ENCODE results near the gene BMP6.

DNA sequence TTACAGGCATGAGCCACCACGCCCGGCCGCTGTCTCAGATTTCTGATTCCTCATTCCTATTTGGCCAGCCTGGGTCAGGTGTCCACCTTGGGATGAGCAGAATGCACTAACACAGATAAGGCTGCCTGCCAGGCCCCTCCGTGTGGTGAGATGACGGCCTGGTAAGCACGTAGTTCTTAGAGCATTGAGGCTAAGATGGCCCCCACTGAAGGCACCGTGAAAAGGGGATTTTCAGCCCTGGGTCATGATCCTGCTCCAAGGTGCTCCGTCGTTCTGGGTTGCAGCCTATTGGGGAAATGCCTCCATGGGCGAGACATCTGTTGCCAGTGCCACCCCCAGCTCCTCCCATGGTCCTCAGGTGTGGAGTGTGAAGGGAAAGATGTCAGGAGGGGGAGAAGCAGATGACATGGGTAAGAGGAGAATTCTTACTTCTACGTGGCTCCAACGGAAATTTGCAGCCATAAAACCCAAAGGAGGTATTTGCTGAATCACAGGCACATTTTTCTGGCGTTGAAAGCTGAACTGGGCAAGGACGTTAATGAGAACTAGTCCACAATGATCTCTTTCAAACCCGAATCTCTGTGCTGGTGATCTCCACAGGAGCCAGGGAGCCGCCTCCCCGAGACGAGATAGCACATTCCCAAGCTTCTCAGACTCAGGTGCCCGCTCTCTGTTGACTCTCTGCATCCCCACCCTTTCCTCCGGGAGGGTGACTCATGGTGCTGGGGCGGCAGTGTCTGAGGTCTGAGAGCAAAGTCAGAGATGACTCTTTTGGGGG, 34.0 kb upstream of the BMP6 start:
- TF ChIP-seq, protein P1, sequence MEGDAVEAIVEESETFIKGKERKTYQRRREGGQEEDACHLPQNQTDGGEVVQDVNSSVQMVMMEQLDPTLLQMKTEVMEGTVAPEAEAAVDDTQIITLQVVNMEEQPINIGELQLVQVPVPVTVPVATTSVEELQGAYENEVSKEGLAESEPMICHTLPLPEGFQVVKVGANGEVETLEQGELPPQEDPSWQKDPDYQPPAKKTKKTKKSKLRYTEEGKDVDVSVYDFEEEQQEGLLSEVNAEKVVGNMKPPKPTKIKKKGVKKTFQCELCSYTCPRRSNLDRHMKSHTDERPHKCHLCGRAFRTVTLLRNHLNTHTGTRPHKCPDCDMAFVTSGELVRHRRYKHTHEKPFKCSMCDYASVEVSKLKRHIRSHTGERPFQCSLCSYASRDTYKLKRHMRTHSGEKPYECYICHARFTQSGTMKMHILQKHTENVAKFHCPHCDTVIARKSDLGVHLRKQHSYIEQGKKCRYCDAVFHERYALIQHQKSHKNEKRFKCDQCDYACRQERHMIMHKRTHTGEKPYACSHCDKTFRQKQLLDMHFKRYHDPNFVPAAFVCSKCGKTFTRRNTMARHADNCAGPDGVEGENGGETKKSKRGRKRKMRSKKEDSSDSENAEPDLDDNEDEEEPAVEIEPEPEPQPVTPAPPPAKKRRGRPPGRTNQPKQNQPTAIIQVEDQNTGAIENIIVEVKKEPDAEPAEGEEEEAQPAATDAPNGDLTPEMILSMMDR (IDR thresholded peaks at IDR 0.05), result no peak
- TF ChIP-seq POLR2A (IDR thresholded peaks at IDR 0.05) (no peak), EP300 (IDR thresholded peaks at IDR 0.05) (no peak)

All from sigmoid colon (tissue), 4 donors.